GM18498 (cell line): ENCODE data around the gene CHST9.
"Not testable (repeated sequence)": the region's sequence is repeated elsewhere in the genome, so short reads cannot be mapped to it uniquely, and the experiment has no call there.

Experiments
- ATAC-seq: cut with Tn5 transposase; IDR thresholded peaks from one replicate; pipeline ENCODE4 v1.9.1; 2021; ENCODE audit warnings: mild to moderate bottlenecking, moderate library complexity; ENCODE audit not compliant: unreplicated experiment

CHST9 gene

DNA sequence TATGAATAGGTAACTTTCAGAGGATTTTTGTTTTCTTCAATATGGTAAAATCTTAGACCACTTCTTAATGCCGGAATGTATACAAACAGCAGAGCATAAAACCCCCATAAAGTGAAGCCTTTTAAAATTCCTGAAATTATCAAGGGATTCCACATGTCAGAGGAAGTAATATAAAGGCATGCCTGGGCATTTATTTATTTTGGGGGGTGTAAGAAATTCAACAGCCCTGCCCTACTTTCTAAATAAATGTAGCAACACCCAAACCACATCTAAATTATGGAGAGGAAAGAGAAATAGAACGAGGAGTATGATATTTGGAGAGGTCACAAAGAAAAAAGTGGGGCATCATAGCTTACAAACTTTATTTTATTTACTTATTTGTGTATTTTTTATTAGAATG lies 9.9 kb downstream of the CHST9 start:
- no peak for ATAC-seq

GRCh38 chr18:27171993-27172392 lies 13.1 kb downstream of the CHST9 start:
- ATAC-seq: no peak

DNA sequence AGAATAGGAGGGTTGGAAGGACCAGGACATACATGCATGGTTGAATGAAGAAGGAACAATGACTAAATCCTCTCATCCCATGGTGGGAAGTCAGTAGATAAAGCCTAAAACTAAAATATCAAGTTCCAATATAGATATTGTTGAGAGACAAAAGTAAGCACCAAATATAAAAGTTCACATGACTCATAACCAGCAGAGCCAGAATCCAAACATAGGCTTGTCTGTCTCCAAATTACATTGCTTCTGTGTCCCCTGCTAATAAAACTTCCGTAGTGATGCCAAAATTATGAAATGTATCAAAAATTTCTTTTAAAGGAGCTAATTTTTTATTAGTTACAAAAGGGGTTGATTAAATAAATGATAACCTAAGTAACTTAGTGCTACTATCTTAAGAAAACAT lies 19.7 kb downstream of the CHST9 start:
- no peak for ATAC-seq

DNA sequence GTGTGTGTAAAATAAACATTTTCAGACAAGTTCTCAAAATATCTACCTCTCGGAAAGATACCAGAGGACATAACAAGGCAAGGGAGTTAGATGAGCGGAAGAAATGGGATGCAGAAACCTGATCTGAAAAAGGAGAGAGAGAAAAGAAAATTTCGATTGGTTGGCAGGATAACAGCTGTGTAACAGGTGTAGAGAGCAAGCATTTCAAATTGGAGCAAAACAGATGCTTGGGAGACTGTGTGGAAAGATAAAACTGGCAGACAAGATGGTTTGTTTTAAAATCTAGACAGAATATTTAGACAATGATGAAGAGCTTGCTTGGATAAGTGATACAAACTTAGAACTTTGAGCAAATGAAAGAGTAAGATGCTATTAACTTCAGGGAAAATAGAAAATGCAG lies 20.2 kb downstream of the CHST9 start:
- no peak for ATAC-seq

GRCh38 chr18:27163197-27163716 lies 21.9 kb downstream of the CHST9 start:
- ATAC-seq: not testable (repeated sequence)

DNA sequence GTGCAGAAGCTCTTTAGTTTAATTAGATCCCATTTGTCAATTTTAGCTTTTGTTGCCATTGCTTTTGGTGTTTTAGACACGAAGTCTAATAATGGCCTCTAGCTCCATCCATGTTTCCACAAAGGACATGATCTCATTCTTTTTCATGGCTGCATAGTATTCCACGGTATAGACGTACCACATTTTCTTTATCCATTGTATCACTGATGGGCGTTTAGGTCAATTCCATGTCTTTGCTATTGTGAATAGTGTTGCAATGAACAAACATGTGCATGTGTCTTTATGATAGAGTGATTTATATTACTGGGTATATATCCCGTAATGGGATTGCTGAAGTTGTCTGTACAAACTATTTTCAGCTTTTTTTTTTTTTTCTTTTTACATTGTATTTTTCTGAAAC lies 35.9 kb downstream of the CHST9 start:
- not testable (repeated sequence) for ATAC-seq

DNA sequence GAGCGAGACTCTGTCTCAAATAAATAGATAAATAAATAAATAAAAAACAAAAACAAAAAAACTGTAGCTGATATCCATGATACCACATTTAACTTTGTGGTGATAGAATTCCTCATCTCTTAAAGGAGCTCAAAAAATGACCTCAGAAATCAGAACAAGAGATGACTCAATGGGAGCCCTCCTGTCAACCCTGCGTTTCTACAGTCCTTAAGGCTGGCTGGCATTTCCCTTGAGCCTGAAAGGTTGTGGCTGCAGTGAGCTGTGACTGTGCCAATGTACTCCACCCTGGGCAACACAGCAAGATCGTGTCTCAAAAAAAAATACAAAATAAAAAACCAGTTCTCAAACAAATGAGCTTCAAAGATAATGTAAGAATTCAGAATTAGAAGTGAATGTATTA lies 40.4 kb downstream of the CHST9 start:
- no peak for ATAC-seq

- ATAC-seq: no peak
Measured at GRCh38 chr18:27143580-27144287, 41.4 kb downstream of the CHST9 start.

GRCh38 chr18:27142891-27143290 lies 42.2 kb downstream of the CHST9 start:
- no peak for ATAC-seq

DNA sequence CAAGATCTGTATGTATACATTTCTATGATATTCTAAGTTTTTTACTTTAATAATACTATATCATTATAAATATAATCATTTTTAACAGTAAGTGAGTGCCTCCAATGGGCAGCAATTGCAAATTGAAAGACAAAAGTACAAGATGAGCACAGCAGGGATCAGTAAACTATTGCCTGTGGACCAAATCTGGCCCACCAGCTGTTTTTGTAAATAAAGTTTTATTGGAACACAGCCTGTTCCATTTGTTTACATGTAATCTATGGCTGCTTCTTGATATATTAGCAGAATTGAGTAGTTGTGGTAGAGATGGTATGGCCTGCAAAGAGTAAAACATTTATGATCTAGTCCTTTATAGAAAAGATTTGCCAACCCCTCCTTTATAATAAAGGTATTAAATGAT lies 43.2 kb downstream of the CHST9 start:
- ATAC-seq: no peak

- no peak for ATAC-seq
Measured at GRCh38 chr18:27138079-27138478, 47.0 kb downstream of the CHST9 start.

GRCh38 chr18:27136208-27136535 lies 48.9 kb downstream of the CHST9 start:
- no peak for ATAC-seq

GRCh38 chr18:27135504-27136207 lies 49.5 kb downstream of the CHST9 start:
- no peak for ATAC-seq

DNA sequence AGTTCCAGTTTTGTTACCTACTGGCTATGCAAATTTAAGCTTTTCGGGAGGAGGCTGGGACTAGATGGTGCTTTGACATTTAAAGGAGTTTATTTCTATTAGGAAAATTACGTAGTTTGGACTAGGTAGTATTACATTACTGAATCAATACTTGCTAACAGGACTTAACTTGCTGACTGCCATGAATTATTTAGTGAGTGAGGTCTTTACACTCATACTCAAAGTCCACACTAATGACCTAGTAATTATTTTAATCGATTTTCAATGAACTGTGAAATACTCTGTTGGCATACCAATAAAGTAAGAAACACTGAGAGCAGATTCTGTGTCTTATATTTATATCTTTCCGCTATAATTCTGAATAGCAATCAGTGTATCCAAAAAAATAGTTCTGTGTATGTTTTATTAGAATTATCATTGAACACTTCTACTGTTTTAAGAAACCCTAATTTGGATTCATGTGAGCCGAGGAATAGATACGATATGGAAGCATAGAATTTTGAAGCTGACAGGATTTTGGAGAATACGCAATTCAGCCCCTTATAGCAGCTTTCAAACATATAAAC lies 55.0 kb downstream of the CHST9 start:
- ATAC-seq: no peak

GRCh38 chr18:27124196-27124595 lies 60.9 kb downstream of the CHST9 start:
- no peak for ATAC-seq

DNA sequence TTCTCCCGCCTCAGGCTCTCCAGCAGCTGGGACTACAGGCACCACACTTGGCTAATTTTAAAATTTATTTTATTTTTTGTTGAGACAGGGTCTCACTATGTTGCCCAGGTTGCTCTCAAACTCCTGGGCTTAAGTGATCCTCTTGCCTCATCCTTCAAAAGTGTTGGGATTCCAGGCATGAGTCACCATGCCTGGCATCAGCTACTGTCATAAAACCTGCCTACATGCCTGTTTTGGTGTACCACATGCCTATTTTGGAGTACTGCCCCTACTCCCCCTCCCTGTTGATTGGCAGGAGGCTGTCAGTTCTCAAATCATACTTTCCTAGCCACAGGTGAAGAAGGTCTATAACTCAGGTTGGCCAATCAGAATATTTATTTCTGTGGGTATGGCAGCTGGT lies 64.0 kb downstream of the CHST9 start:
- ATAC-seq: no peak

DNA sequence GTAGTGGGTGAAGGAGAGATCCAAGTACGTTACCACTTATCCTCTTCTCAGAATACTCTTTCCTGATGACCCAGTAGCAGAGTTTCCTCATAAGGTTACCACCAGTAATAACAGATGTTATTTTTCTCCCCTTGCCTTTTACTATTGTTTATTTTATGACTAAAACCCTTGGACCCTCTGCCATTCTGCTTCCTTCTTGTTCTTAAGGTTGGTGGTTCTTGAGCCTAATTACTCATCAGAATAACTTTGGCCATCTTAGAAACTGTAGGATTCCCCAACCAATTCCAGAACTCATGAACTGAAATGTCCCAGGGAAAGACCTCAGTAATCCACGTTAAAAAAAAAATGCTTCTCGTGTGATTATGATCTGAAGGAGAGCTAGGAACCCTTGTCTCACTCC lies 64.9 kb downstream of the CHST9 start:
- ATAC-seq: no peak

DNA sequence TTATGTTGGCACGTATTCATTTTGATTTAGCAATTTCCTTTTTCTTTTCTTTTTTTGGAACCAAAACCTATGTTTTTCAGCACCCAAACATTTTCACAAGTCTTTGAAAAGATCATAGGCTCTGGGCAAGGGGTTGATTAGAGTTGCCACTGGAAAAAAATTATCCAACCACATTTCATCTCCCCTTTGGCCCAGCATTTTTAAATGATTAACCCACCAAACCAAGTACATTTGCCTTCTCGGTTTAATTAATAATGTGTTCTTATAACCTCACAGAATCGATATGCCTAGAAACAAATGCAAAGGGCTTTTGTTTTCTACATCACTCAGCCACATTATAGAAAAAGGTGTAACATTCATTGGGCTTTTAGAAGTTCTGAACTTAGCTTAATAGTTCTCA lies 66.1 kb downstream of the CHST9 start:
- no peak for ATAC-seq

GRCh38 chr18:27114842-27115241 lies 70.3 kb downstream of the CHST9 start:
- no peak for ATAC-seq

DNA sequence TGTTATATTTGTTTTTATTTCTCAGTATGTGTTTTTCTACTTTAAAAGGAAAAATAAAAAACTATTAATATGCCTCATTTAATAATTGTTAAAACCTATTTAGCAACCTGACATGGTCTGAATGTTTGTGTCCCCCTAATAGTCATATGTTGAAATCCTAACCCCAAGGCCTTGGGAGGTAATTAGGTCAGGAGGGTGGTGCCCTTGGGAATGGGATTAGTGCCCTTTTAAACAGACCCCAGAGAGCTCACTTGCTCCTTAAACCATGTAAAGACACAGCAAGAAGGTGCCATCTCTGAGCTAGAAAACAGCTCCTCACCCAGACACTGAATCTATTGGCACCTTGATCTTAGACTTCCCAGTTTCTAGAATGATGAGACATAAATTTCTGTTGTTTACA lies 71.8 kb downstream of the CHST9 start:
- no peak for ATAC-seq

DNA sequence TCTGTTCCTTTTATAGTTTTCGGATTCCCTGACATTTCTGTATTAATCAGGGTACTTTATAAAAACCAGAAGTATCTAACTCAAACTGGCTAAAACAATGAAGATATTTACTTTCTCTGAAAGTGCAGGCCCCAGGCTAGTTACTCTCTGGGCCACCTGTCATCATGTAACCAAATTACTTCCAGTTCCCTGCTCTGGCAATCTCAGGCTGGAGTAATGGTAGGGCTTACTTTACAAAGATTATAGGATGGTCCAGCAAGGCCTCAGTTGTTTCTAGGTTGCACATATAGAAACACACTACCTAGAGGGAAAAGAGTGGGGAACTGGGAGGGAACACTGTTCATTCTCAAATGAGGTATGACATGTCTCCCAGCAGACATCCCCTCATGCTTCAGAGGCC lies 74.8 kb downstream of the CHST9 start:
- no peak for ATAC-seq

GRCh38 chr18:27109451-27109850 lies 75.7 kb downstream of the CHST9 start:
- no peak for ATAC-seq
